HG03457 (cell line): ENCODE data around the gene MGME1.
A peak's percentile ranks its signal among the peaks of the same experiment; 100 is the strongest.
"Not testable (repeated sequence)": the region's sequence is repeated elsewhere in the genome, so short reads cannot be mapped to it uniquely, and the experiment has no call there.

Source experiments
- ATAC-seq: cut with Tn5 transposase; IDR thresholded peaks from one replicate; pipeline ENCODE4 v1.9.1; 2021; ENCODE audit warnings: moderate number of reproducible peaks; ENCODE audit not compliant: unreplicated experiment

The MGME1 gene

GRCh38 chr20:18018100-18018499 lies 49.3 kb downstream of the MGME1 start:
- no peak for ATAC-seq

DNA sequence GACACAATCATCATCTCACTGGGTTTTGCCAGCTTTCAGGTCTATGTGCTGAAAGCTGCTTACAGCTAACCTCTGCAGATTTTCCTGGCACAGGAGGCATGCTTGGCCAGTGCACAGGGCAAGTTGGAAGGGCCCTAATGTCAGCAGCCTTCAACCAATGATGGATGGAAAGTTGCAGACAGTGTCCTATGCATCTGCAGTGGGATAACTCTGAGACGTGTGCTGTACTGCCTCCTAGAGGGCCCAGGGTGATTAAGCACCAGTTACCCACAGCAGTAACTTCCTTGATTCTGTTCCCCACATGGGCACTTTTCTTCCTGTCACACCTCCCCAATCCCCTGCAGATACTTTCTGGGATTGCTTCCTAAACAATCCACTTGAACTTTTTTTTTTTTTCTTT lies 50.2 kb downstream of the MGME1 start:
- ATAC-seq = peak; percentile 61

DNA sequence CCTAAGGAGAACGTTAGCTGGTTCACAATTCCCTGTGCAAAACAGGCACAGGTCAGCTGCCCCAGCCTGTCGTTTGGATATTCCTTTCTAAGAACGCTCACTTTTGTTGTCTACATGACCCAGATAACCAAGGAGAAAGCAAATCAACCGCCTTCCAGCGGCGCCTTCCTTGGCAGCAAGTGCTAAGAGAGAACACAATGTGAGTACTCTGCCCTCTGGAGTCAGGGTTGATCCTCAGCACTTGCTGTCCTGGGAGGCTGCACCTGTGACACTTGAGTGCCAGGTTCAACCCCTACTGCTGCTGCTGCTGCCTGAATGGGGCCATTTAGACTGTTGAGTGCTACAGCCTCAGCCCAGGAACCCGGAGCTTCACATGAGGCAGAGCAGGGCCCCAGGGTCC lies 52.1 kb downstream of the MGME1 start:
- ATAC-seq = no peak

GRCh38 chr20:18024606-18025127 lies 55.8 kb downstream of the MGME1 start:
- no peak for ATAC-seq

DNA sequence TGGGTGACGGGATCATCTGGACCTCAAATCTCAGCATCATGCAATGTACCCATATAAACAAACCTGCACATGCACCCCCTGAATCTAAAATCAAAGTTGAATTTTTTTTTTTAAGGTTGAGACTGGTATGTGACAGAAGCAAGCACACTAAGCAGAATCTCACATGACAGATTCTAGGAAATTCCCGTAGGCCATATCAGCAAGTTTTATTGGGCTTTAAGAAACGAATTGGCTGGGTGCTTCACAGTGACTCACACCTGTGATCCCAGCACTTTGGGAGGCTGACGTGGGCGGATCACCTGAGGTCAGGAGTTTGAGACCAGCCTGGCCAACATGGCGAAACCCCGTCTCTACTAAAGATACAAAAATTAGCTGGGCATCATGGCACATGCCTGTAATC lies 58.2 kb downstream of the MGME1 start:
- not testable (repeated sequence) for ATAC-seq

GRCh38 chr20:18030020-18030419 lies 61.2 kb downstream of the MGME1 start:
- no peak for ATAC-seq

DNA sequence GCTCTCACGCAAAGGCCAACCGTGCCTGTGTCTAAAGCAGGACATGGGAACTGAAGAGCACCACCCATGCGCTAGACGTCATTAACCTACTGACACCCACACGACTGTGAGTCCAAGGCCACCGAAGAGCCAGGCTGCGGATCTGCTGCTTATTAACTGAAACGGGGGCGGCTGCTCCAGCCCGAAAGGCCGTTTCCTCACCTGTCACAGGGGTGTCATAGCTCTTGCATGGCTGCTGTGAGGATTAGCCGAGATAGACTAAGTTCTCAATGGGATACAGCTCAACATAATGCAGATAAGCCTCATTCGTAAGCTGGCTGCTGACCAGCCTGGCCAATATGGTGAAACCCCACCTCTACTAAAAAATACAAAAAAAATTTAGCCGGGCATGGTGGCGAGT lies 62.2 kb downstream of the MGME1 start:
- no peak for ATAC-seq

GRCh38 chr20:18031888-18032509 lies 63.2 kb downstream of the MGME1 start:
- ATAC-seq = no peak

- no peak for ATAC-seq
Measured at GRCh38 chr20:18032977-18033892, 64.4 kb downstream of the MGME1 start.

- no peak for ATAC-seq
Measured at GRCh38 chr20:18034039-18034438, 65.2 kb downstream of the MGME1 start.

DNA sequence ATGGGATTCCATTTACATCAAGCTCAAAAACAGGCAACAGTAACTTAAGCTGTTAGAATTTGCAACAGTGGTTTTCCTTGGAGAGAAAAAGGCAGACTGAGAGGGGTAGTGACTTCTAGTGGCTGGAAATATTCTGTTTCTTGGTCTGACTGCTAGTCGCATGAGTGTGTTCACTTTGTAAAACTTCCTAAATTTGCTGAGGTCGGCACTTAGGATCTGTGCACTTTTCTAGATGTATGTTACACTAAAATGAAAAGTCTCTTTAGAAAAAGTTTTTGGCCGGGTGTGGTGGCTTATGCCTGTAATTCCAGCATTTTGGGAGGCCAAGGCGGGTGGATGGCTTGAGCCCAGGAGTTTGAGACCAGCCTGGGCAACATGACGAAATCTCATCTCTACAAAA lies 70.2 kb downstream of the MGME1 start:
- no peak for ATAC-seq
